Measurements from ENCODE around the gene CDY2A.
"Not testable (repeated sequence)": the region's sequence is repeated elsewhere in the genome, so short reads cannot be mapped to it uniquely, and the experiment has no call there.

DNA sequence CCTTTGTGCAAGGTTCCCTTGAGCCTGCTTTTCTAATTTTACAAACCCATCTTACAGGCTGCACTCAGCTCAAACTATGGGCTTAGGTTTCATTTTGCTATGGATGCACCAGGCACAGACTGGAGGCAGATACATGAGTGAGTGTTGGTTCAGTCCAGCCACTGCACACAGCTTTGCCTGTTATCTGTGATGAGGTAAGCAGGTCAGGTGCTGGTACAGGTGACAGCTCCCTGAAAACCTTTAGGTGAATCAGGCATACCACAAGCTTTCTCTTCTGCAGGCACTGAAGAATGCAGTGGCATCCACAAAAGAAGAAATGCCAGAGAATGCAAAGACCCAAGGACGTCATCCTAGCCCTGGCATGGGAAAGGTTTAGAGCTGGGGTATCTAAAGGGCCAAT lies 3.3 kb downstream of the CDY2A start:
- TF ChIP-seq, protein P1, sequence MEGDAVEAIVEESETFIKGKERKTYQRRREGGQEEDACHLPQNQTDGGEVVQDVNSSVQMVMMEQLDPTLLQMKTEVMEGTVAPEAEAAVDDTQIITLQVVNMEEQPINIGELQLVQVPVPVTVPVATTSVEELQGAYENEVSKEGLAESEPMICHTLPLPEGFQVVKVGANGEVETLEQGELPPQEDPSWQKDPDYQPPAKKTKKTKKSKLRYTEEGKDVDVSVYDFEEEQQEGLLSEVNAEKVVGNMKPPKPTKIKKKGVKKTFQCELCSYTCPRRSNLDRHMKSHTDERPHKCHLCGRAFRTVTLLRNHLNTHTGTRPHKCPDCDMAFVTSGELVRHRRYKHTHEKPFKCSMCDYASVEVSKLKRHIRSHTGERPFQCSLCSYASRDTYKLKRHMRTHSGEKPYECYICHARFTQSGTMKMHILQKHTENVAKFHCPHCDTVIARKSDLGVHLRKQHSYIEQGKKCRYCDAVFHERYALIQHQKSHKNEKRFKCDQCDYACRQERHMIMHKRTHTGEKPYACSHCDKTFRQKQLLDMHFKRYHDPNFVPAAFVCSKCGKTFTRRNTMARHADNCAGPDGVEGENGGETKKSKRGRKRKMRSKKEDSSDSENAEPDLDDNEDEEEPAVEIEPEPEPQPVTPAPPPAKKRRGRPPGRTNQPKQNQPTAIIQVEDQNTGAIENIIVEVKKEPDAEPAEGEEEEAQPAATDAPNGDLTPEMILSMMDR (IDR thresholded peaks at IDR 0.05; ENCODE audit: low read depth, low read length), result not testable (repeated sequence)
- TF ChIP-seq MYC (IDR thresholded peaks at IDR 0.05; ENCODE audit: low read depth, low read length); POLR2A (IDR thresholded peaks at IDR 0.05; ENCODE audit: extremely low read depth, insufficient read length): not testable (repeated sequence)

All from NB4 (cell line).